Bone marrow (tissue), 2 donors: ENCODE results near the gene DPY19L1.
"Not testable (repeated sequence)": the region's sequence is repeated elsewhere in the genome, so short reads cannot be mapped to it uniquely, and the experiment has no call there.

Experiments
- DNase-seq, 2 donors: peaks; one replicate each; lab custom pipeline; 2025; lab: John Stamatoyannopoulos, UW

Gene DPY19L1

GRCh38 chr7:34918198-34918861 lies 119.0 kb downstream of the DPY19L1 start:
- DNase-seq = not testable (repeated sequence)

- DNase-seq = not testable (repeated sequence)
These were observed 119.8 kb downstream of the DPY19L1 start for GRCh38 chr7:34917515-34917914.

- DNase-seq = no peak
These were observed 121.0 kb downstream of the DPY19L1 start for GRCh38 chr7:34916267-34916666.

- no peak for DNase-seq
These were observed 125.0 kb downstream of the DPY19L1 start for GRCh38 chr7:34912236-34912635.

GRCh38 chr7:34906266-34906850 lies 130.9 kb downstream of the DPY19L1 start:
- DNase-seq = not testable (repeated sequence)

- no peak for DNase-seq
These were observed 132.3 kb downstream of the DPY19L1 start for GRCh38 chr7:34904987-34905386.

GRCh38 chr7:34903921-34904320 lies 133.4 kb downstream of the DPY19L1 start:
- not testable (repeated sequence) for DNase-seq

GRCh38 chr7:34902182-34902581 lies 135.1 kb downstream of the DPY19L1 start:
- DNase-seq = no peak

GRCh38 chr7:34900891-34901513 lies 136.3 kb downstream of the DPY19L1 start:
- no peak for DNase-seq

GRCh38 chr7:34895202-34895601 lies 142.1 kb downstream of the DPY19L1 start:
- no peak for DNase-seq

- DNase-seq = no peak
These were observed 147.3 kb downstream of the DPY19L1 start for GRCh38 chr7:34889951-34890350.

GRCh38 chr7:34886856-34887255 lies 150.4 kb downstream of the DPY19L1 start:
- no peak for DNase-seq

GRCh38 chr7:34883855-34884254 lies 153.4 kb downstream of the DPY19L1 start:
- DNase-seq = not testable (repeated sequence)

GRCh38 chr7:34879871-34880270 lies 157.4 kb downstream of the DPY19L1 start:
- no peak for DNase-seq

- not testable (repeated sequence) for DNase-seq
These were observed 158.1 kb downstream of the DPY19L1 start for GRCh38 chr7:34878944-34879735.
